PC-9 (cell line): Measurements from ENCODE around the gene ARHGAP32. TPM values are rescaled to one million over a fixed set of nuclear protein-coding genes. Genes with fewer than 3 reads are reported as not detected.
"Not testable (repeated sequence)": the region's sequence is repeated elsewhere in the genome, so short reads cannot be mapped to it uniquely, and the experiment has no call there.

Experiments
- BruUV-seq: library from RNA; stranded (reverse); fragments of 400-500 nt; replicated peaks from 2 replicates; lab custom pipeline; 2021; lab: Mats Ljungman, UMichigan
- CTCF ChIA-PET: fragments of 300-600 bp; sonication (Branson Sonifier 250); formaldehyde crosslinking; loops from one replicate; lab custom pipeline; 2022; ENCODE audit warnings: antibody characterized with exemption; lab: Charles Lee
- POLR2A ChIA-PET: fragments of 300-600 bp; sonication (Branson Sonifier 250); formaldehyde crosslinking; loops from one replicate; lab custom pipeline; 2022; ENCODE audit warnings: antibody characterized with exemption; ENCODE audit not compliant: unreplicated experiment; lab: Charles Lee
- DNase-seq, 2 experiments: peaks; one replicate each; pipeline versions ENCODE4 v3.0.0 to v3.0.0-alpha.2; 2015 to 2022; ENCODE audit warnings: mixed read lengths in 1 of 2
- H2AFZ ChIP-seq: fragments of 200-600 bp; sonication (generic); 2 replicates; pipeline ENCODE4 v1.8.1; 2017; ENCODE audit warnings: antibody characterized with exemption
- H3F3A ChIP-seq: fragments of 200-600 bp; sonication (generic); 2 replicates; pipeline ENCODE4 v1.8.1; 2017; ENCODE audit warnings: antibody characterized with exemption, mild to moderate bottlenecking, low read depth; ENCODE audit not compliant: insufficient read depth
- H3K27ac ChIP-seq: fragments of 200-600 bp; sonication (generic); 2 replicates; pipeline ENCODE4 v1.6.1; 2016; ENCODE audit warnings: mixed run types
- H3K27me3 ChIP-seq: fragments of 200-600 bp; sonication (generic); 2 replicates; pipeline ENCODE4 v1.6.1; 2016; ENCODE audit warnings: low read depth, mixed run types; ENCODE audit not compliant: insufficient read depth
- H3K36me3 ChIP-seq: fragments of 200-600 bp; sonication (generic); 2 replicates; pipeline ENCODE4 v1.6.1; 2016; ENCODE audit warnings: low read depth, mixed run types
- H3K4me1 ChIP-seq: fragments of 200-600 bp; sonication (generic); replicated peaks from 2 replicates; pipeline ENCODE4 v1.6.1; 2016; ENCODE audit warnings: mixed run types; ENCODE audit not compliant: insufficient read depth
- H3K4me2 ChIP-seq: fragments of 200-600 bp; sonication (generic); 2 replicates; pipeline ENCODE4 v1.6.1; 2017; ENCODE audit warnings: mixed run types
- H3K4me3 ChIP-seq: fragments of 200-600 bp; sonication (generic); 2 replicates; pipeline ENCODE4 v1.6.1; 2016; ENCODE audit warnings: mixed run types
- H3K79me2 ChIP-seq: fragments of 200-600 bp; sonication (generic); 2 replicates; pipeline ENCODE4 v1.6.1; 2017; ENCODE audit warnings: low read depth, mixed run types
- H3K9me2 ChIP-seq: fragments of 200-600 bp; sonication (generic); 2 replicates; pipeline ENCODE4 v1.8.1; 2017; ENCODE audit warnings: mild to moderate bottlenecking; ENCODE audit not compliant: insufficient read depth
- H3K9me3 ChIP-seq: fragments of 200-600 bp; sonication (generic); 2 replicates; pipeline ENCODE4 v1.8.1; 2016; ENCODE audit warnings: low read depth; ENCODE audit not compliant: insufficient read depth
- H4K20me1 ChIP-seq: fragments of 200-600 bp; sonication (generic); 2 replicates; pipeline ENCODE4 v1.8.1; 2017; ENCODE audit not compliant: insufficient read depth
- EZH2 ChIP-seq: fragments of 200-600 bp; sonication (generic); IDR thresholded peaks from 2 replicates; pipeline ENCODE4 v1.8.0; 2017; ENCODE audit warnings: antibody characterized with exemption, low read depth
- intact Hi-C: fragments of 100-400 bp; cut with micrococcal nuclease; formaldehyde crosslinking; loops from one replicate; pipeline ENCODE4 v1.10.0; 2022; ENCODE audit not compliant: unreplicated experiment
- total RNA-seq: library from RNA; stranded (reverse); gene quantifications from 2 replicates; pipeline ENCODE4 v1.2.3, GENCODE V29; 2021
- TF ChIP-seq, protein P1 (sequence below): fragments of 200-600 bp; sonication (generic); conservative IDR thresholded peaks from 2 replicates; pipeline ENCODE4 v1.6.1; 2017; ENCODE audit warnings: mixed run types, antibody characterized with exemption, mild to moderate bottlenecking, moderate library complexity

ARHGAP32 gene
- total RNA-seq, 1 experiment from 2014 or later: 35.1 TPM

DNA sequence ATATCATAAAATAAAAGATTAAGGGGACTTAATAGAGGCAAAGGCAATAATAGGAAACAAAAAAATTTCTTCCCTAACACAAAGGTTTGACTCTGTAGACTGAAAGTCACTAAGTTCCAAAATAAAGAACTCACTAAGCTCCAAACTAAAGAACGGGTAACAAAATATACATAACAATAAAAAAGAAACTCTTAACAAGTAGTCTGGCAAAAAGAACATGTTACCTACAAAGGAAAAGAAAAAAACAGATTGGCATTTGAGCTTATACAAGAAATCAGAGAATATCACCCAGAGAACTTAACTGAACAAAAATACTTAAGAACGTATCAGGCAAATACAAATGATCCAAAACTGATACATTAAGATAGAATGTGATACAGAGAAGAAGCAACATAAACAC is 7.5 kb downstream of the ARHGAP32 start:
- TF ChIP-seq, protein P1, sequence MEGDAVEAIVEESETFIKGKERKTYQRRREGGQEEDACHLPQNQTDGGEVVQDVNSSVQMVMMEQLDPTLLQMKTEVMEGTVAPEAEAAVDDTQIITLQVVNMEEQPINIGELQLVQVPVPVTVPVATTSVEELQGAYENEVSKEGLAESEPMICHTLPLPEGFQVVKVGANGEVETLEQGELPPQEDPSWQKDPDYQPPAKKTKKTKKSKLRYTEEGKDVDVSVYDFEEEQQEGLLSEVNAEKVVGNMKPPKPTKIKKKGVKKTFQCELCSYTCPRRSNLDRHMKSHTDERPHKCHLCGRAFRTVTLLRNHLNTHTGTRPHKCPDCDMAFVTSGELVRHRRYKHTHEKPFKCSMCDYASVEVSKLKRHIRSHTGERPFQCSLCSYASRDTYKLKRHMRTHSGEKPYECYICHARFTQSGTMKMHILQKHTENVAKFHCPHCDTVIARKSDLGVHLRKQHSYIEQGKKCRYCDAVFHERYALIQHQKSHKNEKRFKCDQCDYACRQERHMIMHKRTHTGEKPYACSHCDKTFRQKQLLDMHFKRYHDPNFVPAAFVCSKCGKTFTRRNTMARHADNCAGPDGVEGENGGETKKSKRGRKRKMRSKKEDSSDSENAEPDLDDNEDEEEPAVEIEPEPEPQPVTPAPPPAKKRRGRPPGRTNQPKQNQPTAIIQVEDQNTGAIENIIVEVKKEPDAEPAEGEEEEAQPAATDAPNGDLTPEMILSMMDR: no peak
- TF ChIP-seq EZH2: no peak
- Histone ChIP-seq H4K20me1 (no peaks in the 10 kb centered on the region), H3K36me3 (no peaks in the 10 kb centered on the region), H3F3A (no peaks in the 10 kb centered on the region; the same call in 1 of the 2 replicates), H3K27ac (no peak overlapping the region), H2AFZ (no peak overlapping the region), H3K79me2 (peaks cover 24% of the 10 kb centered on the region; the same call in 1 of the 2 replicates), H3K27me3 (no peaks in the 10 kb centered on the region), H3K9me2 (no peaks in the 10 kb centered on the region), H3K4me1 (peaks cover 6% of the 10 kb centered on the region), H3K4me3 (no peak overlapping the region), H3K4me2 (no peak overlapping the region), H3K9me3 (0 out of 2 replicates have a peak, but pooled peaks cover 6% of the 10 kb centered on the region)
- intact Hi-C loops: no loop called here
- ChIA-PET CTCF (interaction anchor here (0.7 kb wide), 1 partner anchor 146 kb away, joined by 3 read pairs; no protein-coding TSS in a partner anchor), POLR2A (no interaction called here)
- DNase-seq: no peak
- no TSS peak for BruUV-seq

DNA sequence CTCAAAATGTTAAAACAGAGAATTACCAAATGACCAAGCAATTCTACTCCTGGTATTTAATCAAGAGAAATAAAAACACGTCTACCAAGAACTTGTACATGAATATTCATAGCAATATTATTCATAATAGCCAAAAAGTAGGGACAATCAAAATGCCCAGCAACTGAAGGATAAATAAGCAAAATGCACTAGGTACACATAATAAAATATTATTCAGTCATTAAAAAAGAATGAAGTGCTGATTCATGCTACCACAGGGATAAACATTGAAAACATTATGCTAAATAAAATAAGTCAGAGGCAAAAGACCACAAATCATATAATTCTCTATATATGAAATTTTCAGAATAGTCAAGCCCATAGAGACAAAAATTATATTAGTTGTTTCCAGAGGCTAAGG is 24.8 kb downstream of the ARHGAP32 start:
- Histone ChIP-seq H3K27me3 (no peaks in the 10 kb centered on the region), H3K4me1 (0 out of 2 replicates have a peak, but pooled peaks cover 6% of the 10 kb centered on the region), H4K20me1 (no peaks in the 10 kb centered on the region), H3F3A (no peaks in the 10 kb centered on the region; the same call in 1 of the 2 replicates), H2AFZ (no peak overlapping the region), H3K9me2 (no peaks in the 10 kb centered on the region; the same call in 1 of the 2 replicates), H3K27ac (no peak overlapping the region), H3K9me3 (0 out of 2 replicates have a peak, but pooled peaks cover 3% of the 10 kb centered on the region), H3K4me2 (no peak overlapping the region), H3K79me2 (peaks cover 29% of the 10 kb centered on the region; the same call in 1 of the 2 replicates), H3K4me3 (no peak overlapping the region), H3K36me3 (0 out of 2 replicates have a peak, but pooled peaks cover 6% of the 10 kb centered on the region)
- ChIA-PET CTCF (no interaction called here), POLR2A (no interaction called here)
- TF ChIP-seq EZH2: no peak
- TF ChIP-seq, protein P1: no peak
- no TSS peak for BruUV-seq
- intact Hi-C loops: no loop called here
- no peak for DNase-seq

DNA sequence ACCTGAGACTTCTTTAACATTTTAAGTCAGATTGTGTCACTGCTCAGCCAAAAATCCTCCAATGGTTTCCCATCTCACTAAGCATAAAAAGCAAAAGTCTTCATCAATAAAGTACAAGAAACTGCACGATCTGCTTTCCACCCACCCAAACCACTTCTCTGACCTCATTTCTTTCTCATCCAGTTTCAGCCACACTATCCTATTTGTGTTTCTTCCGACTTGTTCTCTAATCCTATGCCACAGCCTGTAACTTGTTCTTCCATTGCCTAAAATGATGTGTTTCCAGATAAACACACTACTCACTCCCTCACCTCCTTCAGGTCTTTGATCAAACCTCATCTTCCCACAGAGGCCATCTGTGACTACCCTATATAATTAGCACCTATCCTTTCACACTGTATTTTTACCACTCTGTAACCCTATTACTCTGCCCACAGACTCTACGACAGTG is 28.4 kb downstream of the ARHGAP32 start:
- intact Hi-C loops: no loop called here
- H3K27ac ChIP-seq: no peak overlapping the region
- no peak for TF ChIP-seq EZH2
- 0 out of 2 replicates have a peak, but pooled peaks cover 6% of the 10 kb centered on the region for H3K4me1 ChIP-seq
- H3K4me2 ChIP-seq: no peak overlapping the region
- H3K36me3 ChIP-seq: 0 out of 2 replicates have a peak, but pooled peaks cover 6% of the 10 kb centered on the region
- no peak for DNase-seq
- CTCF ChIA-PET: no interaction called here
- BruUV-seq: no TSS peak
- no peaks in the 10 kb centered on the region for H3K27me3 ChIP-seq
- H3K9me3 ChIP-seq: 0 out of 2 replicates have a peak, but pooled peaks cover 3% of the 10 kb centered on the region
- H4K20me1 ChIP-seq: no peaks in the 10 kb centered on the region
- H3K79me2 ChIP-seq: peaks cover 29% of the 10 kb centered on the region; the same call in 1 of the 2 replicates
- no peaks in the 10 kb centered on the region for H3F3A ChIP-seq
- POLR2A ChIA-PET: no interaction called here
- H3K4me3 ChIP-seq: no peak overlapping the region
- no peaks in the 10 kb centered on the region for H3K9me2 ChIP-seq
- no peak overlapping the region for H2AFZ ChIP-seq

DNA sequence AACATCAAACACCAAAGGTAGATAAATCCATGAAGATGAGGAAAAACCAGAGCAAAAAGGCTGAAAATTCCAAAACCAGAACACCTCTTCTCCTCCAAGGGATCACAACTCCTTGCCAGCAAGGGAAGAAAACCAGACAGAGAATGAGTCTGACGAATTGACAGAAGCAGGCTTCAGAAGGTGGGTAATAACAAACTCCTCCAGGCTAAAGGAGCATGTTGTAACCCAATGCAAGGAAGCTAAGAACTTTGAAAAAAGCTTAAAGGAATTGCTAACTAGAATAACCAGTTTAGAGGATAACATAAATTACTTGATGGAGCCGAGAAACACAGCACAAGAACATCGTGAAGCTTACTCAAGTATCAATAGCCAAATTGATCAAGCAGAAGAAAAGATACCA is 35.0 kb downstream of the ARHGAP32 start:
- CTCF ChIA-PET, BruUV-seq: not testable (repeated sequence)

More for the DNA sequence above, 35.0 kb downstream of the ARHGAP32 start:
- H3K27me3 ChIP-seq, H3K36me3 ChIP-seq, H3K9me2 ChIP-seq, H3F3A ChIP-seq, H3K27ac ChIP-seq, POLR2A ChIA-PET, intact Hi-C loops, H2AFZ ChIP-seq, H4K20me1 ChIP-seq, H3K4me3 ChIP-seq, H3K9me3 ChIP-seq: not testable (repeated sequence)
- H3K79me2 ChIP-seq: peaks cover 16% of the 10 kb centered on the region
- H3K4me1 ChIP-seq: peaks cover 13% of the 10 kb centered on the region; the same call in 1 of the 2 replicates
- peak overlapping the region; percentile 21; the same call in 1 of the 2 replicates for H3K4me2 ChIP-seq
- peak in 1 of 2 experiments; percentile 59 for DNase-seq
